ENCODE measurements around the gene LY6G5C.

GRCh38 chr6:31657406-31658157 lies 23.3 kb downstream of the LY6G5C start:
- TF ChIP-seq CTCF (IDR thresholded peaks at IDR 0.05) (no peak), EP300 (IDR thresholded peaks at IDR 0.05; ENCODE audit: low read depth) (no peak), POLR2AphosphoS5 (IDR thresholded peaks at IDR 0.05) (no peak), POLR2A (IDR thresholded peaks at IDR 0.05) (no peak)
